Fibroblast of villous mesenchyme (primary cell): ENCODE data around the gene TRAF3. TPM values are rescaled to one million over a fixed set of nuclear protein-coding genes. Genes with fewer than 3 reads are reported as not detected.
"Not testable (repeated sequence)": the region's sequence is repeated elsewhere in the genome, so short reads cannot be mapped to it uniquely, and the experiment has no call there.

Experiments used
- DNase-seq: peaks from one replicate; pipeline ENCODE4 v3.0.0-alpha.2; 2010; ENCODE audit warnings: low read depth
- H3K4me3 ChIP-seq: 2 replicates; pipeline ENCODE4 v1.5.1; 2011; ENCODE audit warnings: low read depth, mild to moderate bottlenecking, low read length
- CTCF ChIP-seq: IDR thresholded peaks from 2 replicates; pipeline ENCODE4 v1.5.1; 2012; ENCODE audit warnings: low read depth, mild to moderate bottlenecking, low read length; ENCODE audit not compliant: insufficient read depth
- total RNA-seq: library from RNA; depleted of rRNA; stranded (reverse); fragments of >200 nt; gene quantifications from 2 replicates; pipeline ENCODE4 v1.2.3, GENCODE V29; 2012

Gene TRAF3
- total RNA-seq, 1 donor = 30.7 TPM

GRCh38 chr14:102892651-102893050, 115.4 kb downstream of the TRAF3 start:
- DNase-seq = no peak
- H3K4me3 ChIP-seq = no peak overlapping the region
- TF ChIP-seq CTCF = no peak

GRCh38 chr14:102893452-102893851, 116.2 kb downstream of the TRAF3 start:
- peak; percentile 96 for DNase-seq
- H3K4me3 ChIP-seq = no peak overlapping the region
- no peak for TF ChIP-seq CTCF

- not testable (repeated sequence) for H3K4me3 ChIP-seq, DNase-seq
These were observed 119.5 kb downstream of the TRAF3 start for GRCh38 chr14:102896735-102897134.

- H3K4me3 ChIP-seq = no peak overlapping the region
- no peak for DNase-seq
- no peak for TF ChIP-seq CTCF
These were observed 120.2 kb downstream of the TRAF3 start for GRCh38 chr14:102897299-102898027.

- TF ChIP-seq CTCF = no peak
- no peak overlapping the region for H3K4me3 ChIP-seq
- no peak for DNase-seq
These were observed 121.0 kb downstream of the TRAF3 start for GRCh38 chr14:102898298-102898697.

- DNase-seq = no peak
- TF ChIP-seq CTCF = no peak
- no peak overlapping the region for H3K4me3 ChIP-seq
These were observed 121.7 kb downstream of the TRAF3 start for GRCh38 chr14:102898776-102899515.

GRCh38 chr14:102899516-102899900, 122.3 kb downstream of the TRAF3 start:
- TF ChIP-seq CTCF = no peak
- no peak for DNase-seq
- H3K4me3 ChIP-seq = no peak overlapping the region
